ENCODE measurements around the gene CDH15. TPM values are rescaled to one million over a fixed set of nuclear protein-coding genes. Genes with fewer than 3 reads are reported as not detected.

The CDH15 gene
- total and polyA plus RNA-seq, 2 of the 13 experiments (the other 11 are each of a cell fraction or from before 2014, with no cell fraction given), result 0.74 to 2.2 TPM

GRCh38 chr16:89197633-89198416 is 26.3 kb downstream of the CDH15 start (continued):
- TF ChIP-seq TFDP2 (CRISPR knock-in tag; IDR thresholded peaks at IDR 0.05) (0 out of 2 replicates have a peak, but pooled peaks have one; percentile 27), ZNF337 (CRISPR knock-in tag; IDR thresholded peaks at IDR 0.05; ENCODE audit: borderline replicate concordance, low read depth) (no peak), ZNF572 (CRISPR knock-in tag; IDR thresholded peaks at IDR 0.05) (no peak; the same call in 1 of the 2 replicates)

GRCh38 chr16:89198417-89199240 is 27.1 kb downstream of the CDH15 start:
- H3K4me3 ChIP-seq (replicated peaks in 1 of 3; ENCODE audit: insufficient read depth in 1 of 3, low read depth in 2 of 3, low read length in 3 of 3), result peak overlapping the region in 2 of 3 experiments; percentile 62 to 99; a peak in 3 of 6 replicates
- no peaks in the 10 kb centered on the region; a peak in 1 of 5 replicates for H3K27me3 ChIP-seq (ENCODE audit: control insufficient read depth in 1 of 2, insufficient read depth in 2 of 2, low read length in 2 of 2)
- H3K79me2 ChIP-seq (ENCODE audit: insufficient read depth, low read length), result peaks cover 19% of the 10 kb centered on the region
- intact Hi-C loops (cut with micrococcal nuclease; ENCODE audit: unreplicated experiment), result no loop called here
- no peak for DNase-seq (ENCODE audit: low spot score)
- ATAC-seq, result no peak
- FAIRE-seq, result no peak
- H3K9me3 ChIP-seq (ENCODE audit: low read length), result no peaks in the 10 kb centered on the region
- H2AFZ ChIP-seq (ENCODE audit: low read length), result no peak overlapping the region
- peak overlapping the region; percentile 82 for H3K27ac ChIP-seq (ENCODE audit: extremely low read length, insufficient read depth, low read length)
- H3K36me3 ChIP-seq (replicated peaks in 1 of 2; ENCODE audit: control insufficient read depth in 1 of 2, insufficient read depth in 2 of 2, low read length in 2 of 2), result peaks cover 0 to 3% of the 10 kb centered on the region in 2 experiments; a peak in 1 of 5 replicates
- CTCF ChIA-PET (ENCODE audit: low intra/inter-chr PET ratio, low total read pairs), result no interaction called here
- H3K9ac ChIP-seq (ENCODE audit: insufficient read depth, low read depth, low read length), result peak overlapping the region; percentile 92
- WGBS (ENCODE audit: low lambda C conversion rate), result 85% methylated on average over 18 of the region's 28 CpGs
- BruUV-seq (replicated peaks), result no TSS peak
- peaks cover 37% of the 10 kb centered on the region for H3K4me1 ChIP-seq (ENCODE audit: insufficient read depth, low read length)
- POLR2A ChIA-PET, result interaction anchor here (0.8 to 4.2 kb wide), 8 partner anchors 7 to 387 kb away, joined by 3 to 44 read pairs (median 7); partner anchors contain the start of genes APRT, CDH15, SPG7 and ZNF778
- in situ Hi-C loops (cut with HindIII; ENCODE audit: extremely low pct_ligation_motif_present, low pct_unique_long_range_greater_than_20kb), result no loop called here
- H4K20me1 ChIP-seq (ENCODE audit: insufficient read depth, low read length), result no peaks in the 10 kb centered on the region
- H3K4me2 ChIP-seq (ENCODE audit: low read depth, low read length), result peak overlapping the region; percentile 98
- TF ChIP-seq KAT7 (CRISPR knock-in tag; IDR thresholded peaks at IDR 0.05; ENCODE audit: borderline replicate concordance) (no peak; the same call in 1 of the 2 replicates), ZNF280D (CRISPR knock-in tag; IDR thresholded peaks at IDR 0.05) (no peak), ZNF609 (CRISPR knock-in tag; IDR thresholded peaks at IDR 0.05; ENCODE audit: borderline replicate concordance) (no peak), ZNF790 (CRISPR knock-in tag; IDR thresholded peaks at IDR 0.05; ENCODE audit: borderline replicate concordance) (no peak), ISL2 (CRISPR knock-in tag; IDR thresholded peaks at IDR 0.05) (no peak), TCF7 (IDR thresholded peaks at IDR 0.05; ENCODE audit: low read depth) (no peak), PRPF4 (IDR thresholded peaks at IDR 0.05; ENCODE audit: low read depth, low read length, poor library complexity, severe bottlenecking) (peak; percentile 24)
